ENCODE measurements around the gene IL20RB. TPM values are rescaled to one million over a fixed set of nuclear protein-coding genes. Genes with fewer than 3 reads are reported as not detected.

Gene IL20RB
- total and polyA plus RNA-seq, 9 donors: 0.35 to 1.7 (median 0.60) TPM

DNA sequence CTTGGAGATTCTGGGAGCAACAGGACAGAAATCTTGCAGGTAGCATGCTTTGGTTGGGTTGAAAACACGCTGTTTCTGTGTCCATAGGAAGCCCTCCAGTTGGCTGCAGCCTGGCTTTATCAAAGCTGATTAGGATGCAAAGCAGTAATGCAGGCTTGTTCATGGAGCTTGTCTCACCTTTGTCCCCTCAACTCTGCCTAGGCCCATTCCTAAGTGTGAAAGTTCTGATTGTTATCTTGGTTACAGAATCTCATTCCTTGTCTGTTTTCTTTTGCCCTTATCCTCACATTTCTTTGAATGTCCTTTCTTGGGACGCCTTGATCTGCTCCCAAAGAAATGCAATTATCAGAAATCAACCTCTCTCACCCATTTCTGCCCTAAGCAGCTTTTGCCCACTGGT lies 83.5 kb downstream of the IL20RB start:
- WGBS, 3 donors: 80 to 86% (median 84%) methylated on average over 2 of the region's 2 CpGs
- H3K36me3 ChIP-seq: no peaks in the 10 kb centered on the region
- no peak for DNase-seq
- TF ChIP-seq, protein P1, sequence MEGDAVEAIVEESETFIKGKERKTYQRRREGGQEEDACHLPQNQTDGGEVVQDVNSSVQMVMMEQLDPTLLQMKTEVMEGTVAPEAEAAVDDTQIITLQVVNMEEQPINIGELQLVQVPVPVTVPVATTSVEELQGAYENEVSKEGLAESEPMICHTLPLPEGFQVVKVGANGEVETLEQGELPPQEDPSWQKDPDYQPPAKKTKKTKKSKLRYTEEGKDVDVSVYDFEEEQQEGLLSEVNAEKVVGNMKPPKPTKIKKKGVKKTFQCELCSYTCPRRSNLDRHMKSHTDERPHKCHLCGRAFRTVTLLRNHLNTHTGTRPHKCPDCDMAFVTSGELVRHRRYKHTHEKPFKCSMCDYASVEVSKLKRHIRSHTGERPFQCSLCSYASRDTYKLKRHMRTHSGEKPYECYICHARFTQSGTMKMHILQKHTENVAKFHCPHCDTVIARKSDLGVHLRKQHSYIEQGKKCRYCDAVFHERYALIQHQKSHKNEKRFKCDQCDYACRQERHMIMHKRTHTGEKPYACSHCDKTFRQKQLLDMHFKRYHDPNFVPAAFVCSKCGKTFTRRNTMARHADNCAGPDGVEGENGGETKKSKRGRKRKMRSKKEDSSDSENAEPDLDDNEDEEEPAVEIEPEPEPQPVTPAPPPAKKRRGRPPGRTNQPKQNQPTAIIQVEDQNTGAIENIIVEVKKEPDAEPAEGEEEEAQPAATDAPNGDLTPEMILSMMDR (IDR thresholded peaks at IDR 0.05): no peak
- TF ChIP-seq POLR2A (IDR thresholded peaks at IDR 0.05) (no peak), EP300 (IDR thresholded peaks at IDR 0.05) (no peak)
- H3K4me3 ChIP-seq: no peak overlapping the region
- no peaks in the 10 kb centered on the region for H3K27me3 ChIP-seq
- intact Hi-C loops (cut with DNase I): no loop called here
- no peaks in the 10 kb centered on the region for H3K9me3 ChIP-seq
- H3K4me1 ChIP-seq (ENCODE audit: insufficient read depth): no peaks in the 10 kb centered on the region
- H3K27ac ChIP-seq: no peak overlapping the region

DNA sequence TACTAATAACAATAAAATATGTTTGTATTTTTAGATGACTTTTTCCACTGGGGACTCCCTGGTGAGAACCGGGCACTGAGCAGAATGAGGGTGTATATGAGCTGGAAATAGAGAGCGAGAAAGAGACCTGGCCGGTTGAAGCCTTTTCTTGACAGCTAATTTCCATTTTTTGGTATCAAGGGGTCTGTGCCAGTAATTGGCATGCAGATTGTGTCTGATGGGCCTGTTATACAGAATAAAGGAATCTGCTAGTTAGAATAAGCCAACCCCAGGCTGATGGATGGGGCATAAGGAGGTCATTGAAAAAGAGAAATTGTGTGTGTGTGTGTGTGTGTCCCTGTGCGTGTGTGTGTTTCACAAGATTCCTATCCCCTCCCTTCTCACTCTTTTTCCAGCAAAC lies 83.9 kb downstream of the IL20RB start:
- intact Hi-C loops (cut with DNase I): no loop called here
- Histone ChIP-seq H3K9me3 (no peaks in the 10 kb centered on the region), H3K27me3 (no peaks in the 10 kb centered on the region), H3K4me3 (no peak overlapping the region), H3K36me3 (no peaks in the 10 kb centered on the region), H3K4me1 (ENCODE audit: insufficient read depth) (no peaks in the 10 kb centered on the region), H3K27ac (no peak overlapping the region)
- no peak for DNase-seq
- WGBS, 3 donors: 62 to 91% (median 75%) methylated on average over 4 of the region's 4 CpGs
- TF ChIP-seq POLR2A (IDR thresholded peaks at IDR 0.05): no peak

DNA sequence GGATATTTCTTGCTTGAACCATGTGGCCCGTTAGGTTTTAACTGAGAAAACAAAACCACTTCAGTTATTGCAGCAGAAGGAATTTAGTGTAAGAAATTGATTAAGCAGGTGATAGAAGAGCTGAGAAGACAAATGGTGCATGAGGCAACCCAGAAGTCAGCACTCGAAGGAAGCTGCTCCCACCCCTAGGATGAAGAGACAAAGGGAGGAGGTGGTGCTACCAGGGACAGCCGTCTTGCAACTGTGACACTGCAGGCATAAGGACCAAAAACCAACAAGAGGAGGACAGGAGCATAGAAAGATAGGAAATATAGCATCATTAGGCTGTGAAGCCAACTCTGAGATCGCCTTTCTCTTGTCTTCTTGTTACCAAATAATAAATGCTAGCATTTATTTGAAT lies 89.0 kb downstream of the IL20RB start:
- Histone ChIP-seq H3K27ac (no peak overlapping the region), H3K4me3 (no peak overlapping the region), H3K4me1 (ENCODE audit: insufficient read depth) (no peaks in the 10 kb centered on the region), H3K36me3 (no peaks in the 10 kb centered on the region), H3K27me3 (no peaks in the 10 kb centered on the region), H3K9me3 (no peaks in the 10 kb centered on the region)
- intact Hi-C loops (cut with DNase I): no loop called here
- no peak for DNase-seq
- no peak for TF ChIP-seq POLR2A (IDR thresholded peaks at IDR 0.05)
- TF ChIP-seq, protein P1 (IDR thresholded peaks at IDR 0.05): no peak
- no peak for TF ChIP-seq EP300 (IDR thresholded peaks at IDR 0.05)
- 68 to 77% (median 75%) methylated on average over 4 of the region's 4 CpGs for WGBS, 3 donors

DNA sequence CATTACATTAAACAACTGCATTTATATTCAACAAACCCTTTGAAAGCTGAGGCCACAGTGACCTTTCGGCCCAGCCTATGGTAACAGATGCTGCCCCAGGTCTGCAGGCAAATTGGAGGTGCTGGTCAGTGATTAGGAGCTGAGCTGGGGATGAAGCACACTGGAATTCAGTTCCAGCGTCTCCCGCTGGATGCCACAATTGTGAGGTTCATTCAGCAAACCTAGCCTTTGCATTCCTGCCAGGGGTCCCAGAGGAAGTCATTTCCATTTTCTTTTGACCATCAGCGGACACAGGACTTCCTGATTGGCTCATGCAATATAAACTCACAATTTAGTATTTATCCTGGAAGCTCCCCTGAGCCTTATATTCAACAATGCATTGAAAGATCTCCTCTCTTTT lies 89.5 kb downstream of the IL20RB start:
- no peak for TF ChIP-seq POLR2A (IDR thresholded peaks at IDR 0.05)
- TF ChIP-seq EP300 (IDR thresholded peaks at IDR 0.05): no peak
- TF ChIP-seq, protein P1 (IDR thresholded peaks at IDR 0.05): no peak
- intact Hi-C loops (cut with DNase I): no loop called here

DNA sequence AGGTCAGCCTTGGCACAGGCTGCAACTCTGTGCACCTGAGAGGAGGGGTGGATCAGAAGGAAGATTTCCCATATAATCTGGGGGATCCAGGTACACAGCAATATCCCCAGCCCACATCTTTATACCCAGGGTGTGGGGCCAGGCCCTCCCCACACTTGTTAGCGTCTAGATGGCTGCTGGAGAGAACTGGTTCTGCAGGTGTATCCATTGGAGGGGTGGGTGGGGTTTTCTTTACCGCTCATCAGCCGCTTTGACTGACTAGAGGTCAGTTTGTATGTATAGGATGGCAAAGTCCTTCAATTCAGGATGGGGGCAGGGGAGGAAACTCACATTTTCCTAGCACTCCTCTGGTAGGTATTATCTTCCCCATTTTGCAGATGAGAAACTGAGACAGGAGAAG lies 92.5 kb downstream of the IL20RB start:
- intact Hi-C loops (cut with DNase I): no loop called here
- no peak overlapping the region for H3K27ac ChIP-seq
- 61 to 76% (median 62%) methylated on average over 3 of the region's 3 CpGs for WGBS, 3 donors
- H3K4me1 ChIP-seq (ENCODE audit: insufficient read depth): no peaks in the 10 kb centered on the region
- TF ChIP-seq, protein P1 (IDR thresholded peaks at IDR 0.05): no peak
- TF ChIP-seq EP300 (IDR thresholded peaks at IDR 0.05) (no peak), POLR2A (IDR thresholded peaks at IDR 0.05) (no peak)
- H3K36me3 ChIP-seq: no peaks in the 10 kb centered on the region
- H3K27me3 ChIP-seq: no peaks in the 10 kb centered on the region
- H3K4me3 ChIP-seq: no peak overlapping the region
- H3K9me3 ChIP-seq: no peaks in the 10 kb centered on the region
- DNase-seq: no peak

More for the DNA sequence above, 89.5 kb downstream of the IL20RB start:
- Histone ChIP-seq H3K27ac (no peak overlapping the region), H3K4me3 (no peak overlapping the region), H3K9me3 (no peaks in the 10 kb centered on the region), H3K36me3 (no peaks in the 10 kb centered on the region), H3K27me3 (no peaks in the 10 kb centered on the region), H3K4me1 (ENCODE audit: insufficient read depth) (no peaks in the 10 kb centered on the region)
- WGBS, 3 donors: 80 to 82% (median 81%) methylated on average over 4 of the region's 4 CpGs
- no peak for DNase-seq
